Astrocyte (in vitro differentiated cells and primary cell): ENCODE measurements around the gene UBTF.

ENCODE experiments used
- CTCF ChIP-seq: IDR thresholded peaks from 2 replicates; pipeline ENCODE4 v1.5.1; 2011; ENCODE audit warnings: low read depth, mild to moderate bottlenecking, inconsistent platforms, low read length, moderate library complexity; ENCODE audit not compliant: insufficient read depth
- EZH2 ChIP-seq: IDR thresholded peaks from 2 replicates; pipeline ENCODE4 v1.6.1; 2012; ENCODE audit warnings: mild to moderate bottlenecking, low read length, inconsistent platforms; ENCODE audit not compliant: insufficient read depth

GRCh38 chr17:44266402-44267164, 47.1 kb upstream of the UBTF start:
- no peak for TF ChIP-seq CTCF
- TF ChIP-seq EZH2: no peak
